ENCODE data around the gene SPI1. TPM values are rescaled to one million over a fixed set of nuclear protein-coding genes. Genes with fewer than 3 reads are reported as not detected.

The SPI1 gene
- total RNA-seq, 6 donors from 2014 or later, result 52.8 to 275 (median 179) TPM

GRCh38 chr11:47329987-47330931 lies 48.1 kb downstream of the SPI1 start:
- no peaks in the 10 kb centered on the region for H3K9me3 ChIP-seq
- H3K36me3 ChIP-seq, result peaks cover 0 to 48% (median 15%) of the 10 kb centered on the region in 4 donors
- H3K27me3 ChIP-seq, result no peaks in the 10 kb centered on the region
- no peak for DNase-seq
- no peak for ATAC-seq (ENCODE audit: low FRiP score in 2 of 2)
- H3K27ac ChIP-seq, result peak overlapping the region in 2 of 4 donors; percentile 1 to 2
- 74 to 80% methylated on average over 10 to 16 of the region's 16 CpGs for WGBS, 2 donors
- peaks cover 0 to 6% (median 3%) of the 10 kb centered on the region in 4 donors for H3K4me1 ChIP-seq
- TF ChIP-seq EP300 (IDR thresholded peaks at IDR 0.05) (no peak), CTCF (IDR thresholded peaks at IDR 0.05) (no peak), POLR2AphosphoS5 (IDR thresholded peaks at IDR 0.05) (no peak), POLR2A (IDR thresholded peaks at IDR 0.05) (no peak)
- no peak overlapping the region for H3K4me3 ChIP-seq

- WGBS, 2 donors, result 65 to 77% methylated on average over 9 to 12 of the region's 12 CpGs
- TF ChIP-seq POLR2A (IDR thresholded peaks at IDR 0.05), result no peak
- TF ChIP-seq POLR2AphosphoS5 (IDR thresholded peaks at IDR 0.05), result no peak
- TF ChIP-seq EP300 (IDR thresholded peaks at IDR 0.05), result no peak
- no peak for TF ChIP-seq CTCF (IDR thresholded peaks at IDR 0.05)
- DNase-seq (no peak), ATAC-seq (ENCODE audit: low FRiP score in 2 of 2) (no peak)
- H3K4me1 ChIP-seq, result peaks cover 0 to 6% (median 3%) of the 10 kb centered on the region in 4 donors
- H3K4me3 ChIP-seq, result no peak overlapping the region
- no peaks in the 10 kb centered on the region for H3K27me3 ChIP-seq
- H3K36me3 ChIP-seq, result peaks cover 0 to 48% (median 19%) of the 10 kb centered on the region in 4 donors
- H3K27ac ChIP-seq, result peak overlapping the region in 2 of 4 donors; percentile 1 to 2
- H3K9me3 ChIP-seq, result no peaks in the 10 kb centered on the region
Observed at GRCh38 chr11:47329431-47329986, 48.8 kb downstream of the SPI1 start.

GRCh38 chr11:47328449-47329390 lies 49.6 kb downstream of the SPI1 start:
- no peak overlapping the region for H3K27ac ChIP-seq
- ATAC-seq (ENCODE audit: low FRiP score in 2 of 2) (no peak), DNase-seq (peak in 1 of 2 donors; percentile 81)
- H3K27me3 ChIP-seq, result no peaks in the 10 kb centered on the region
- H3K36me3 ChIP-seq, result peaks cover 0 to 48% (median 19%) of the 10 kb centered on the region in 4 donors
- no peaks in the 10 kb centered on the region for H3K9me3 ChIP-seq
- 88 to 90% methylated on average over 26 to 29 of the region's 29 CpGs for WGBS, 2 donors
- peaks cover 0 to 6% (median 3%) of the 10 kb centered on the region in 4 donors for H3K4me1 ChIP-seq
- no peak overlapping the region for H3K4me3 ChIP-seq
- no peak for TF ChIP-seq CTCF (IDR thresholded peaks at IDR 0.05)
- TF ChIP-seq POLR2AphosphoS5 (IDR thresholded peaks at IDR 0.05), result no peak

- peaks cover 0 to 6% (median 3%) of the 10 kb centered on the region in 4 donors for H3K4me1 ChIP-seq
- peaks cover 0 to 48% (median 19%) of the 10 kb centered on the region in 4 donors for H3K36me3 ChIP-seq
- 91 to 96% methylated on average over 3 to 5 of the region's 5 CpGs for WGBS, 2 donors
- H3K9me3 ChIP-seq, result no peaks in the 10 kb centered on the region
- H3K27me3 ChIP-seq, result no peaks in the 10 kb centered on the region
- DNase-seq (no peak), ATAC-seq (ENCODE audit: low FRiP score in 2 of 2) (no peak)
- no peak overlapping the region for H3K27ac ChIP-seq
- TF ChIP-seq POLR2A (IDR thresholded peaks at IDR 0.05), result no peak
- TF ChIP-seq POLR2AphosphoS5 (IDR thresholded peaks at IDR 0.05), result no peak
- no peak for TF ChIP-seq EP300 (IDR thresholded peaks at IDR 0.05)
- H3K4me3 ChIP-seq, result no peak overlapping the region
Observed at GRCh38 chr11:47327949-47328348, 50.4 kb downstream of the SPI1 start.

Measured in upper lobe of left lung (tissue), 6 donors.